Right atrium auricular region (tissue), 2 donors: ENCODE data around the gene APMAP. TPM values are rescaled to one million over a fixed set of nuclear protein-coding genes. Genes with fewer than 3 reads are reported as not detected.

Experiments
- DNase-seq: peaks from one replicate; pipeline ENCODE4 v3.0.0-alpha.2; 2019; ENCODE audit warnings: low spot score
- H3K27ac ChIP-seq, 2 donors: fragments of 200-600 bp; sonication (generic); 1 replicate in 1 of 2; 2 replicates in 1 of 2; pipeline ENCODE4 v1.5.1; 2016 to 2019
- H3K27me3 ChIP-seq, 2 donors: fragments of 200-600 bp; sonication (generic); one replicate each; pipeline versions ENCODE4 v1.5.1 to v1.6.0; 2017 to 2019
- H3K36me3 ChIP-seq: fragments of 200-600 bp; sonication (generic); one replicate; pipeline ENCODE4 v1.5.1; 2016
- H3K4me1 ChIP-seq, 2 donors: fragments of 200-600 bp; sonication (generic); one replicate each; pipeline versions ENCODE4 v1.5.1 to v1.6.0; 2017 to 2019
- H3K4me3 ChIP-seq, 2 donors: fragments of 200-600 bp; sonication (generic); 1 replicate in 1 of 2; 2 replicates in 1 of 2; pipeline ENCODE4 v1.5.1; 2017 to 2019; ENCODE audit warnings: mild to moderate bottlenecking in 1 of 2, moderate library complexity in 1 of 2
- H3K9me3 ChIP-seq, 2 donors: fragments of 200-600 bp; sonication (generic); one replicate each; pipeline ENCODE4 v1.5.1; 2019
- total RNA-seq, 2 donors: library from RNA; depleted of rRNA; stranded (reverse); fragments of >200 nt; gene quantifications; one replicate each; pipeline ENCODE4 v1.1.0, GENCODE V29; 2016
- TF ChIP-seq, protein P1 (sequence below), 2 donors: fragments of 200-600 bp; sonication (generic); IDR thresholded peaks; one replicate each; pipeline ENCODE4 v1.5.1; 2019; ENCODE audit warnings: antibody characterized with exemption in 2 of 2

The APMAP gene
- total RNA-seq, 2 donors from 2014 or later, result 30.3 to 30.5 TPM

DNA sequence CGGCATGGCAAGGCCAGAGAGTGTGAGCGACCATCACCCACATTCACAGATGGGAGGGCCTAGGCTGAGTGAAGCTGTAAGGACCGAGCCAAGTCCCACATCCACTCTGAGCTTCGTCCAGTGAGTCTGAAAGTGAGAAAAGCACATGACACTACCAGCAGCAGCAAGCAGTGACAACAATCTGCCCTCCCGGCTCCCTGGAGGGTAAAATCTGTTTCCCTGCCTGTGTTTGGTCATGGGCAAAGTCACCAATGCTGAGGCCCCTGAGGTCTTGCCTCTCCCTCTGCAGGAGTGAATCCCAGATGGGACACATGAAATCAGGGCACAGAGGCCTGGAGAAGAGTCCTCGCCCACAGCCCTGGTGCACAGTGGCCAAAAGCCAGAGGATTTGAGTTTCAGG, 49.9 kb downstream of the APMAP start:
- Histone ChIP-seq H3K9me3 (peaks cover 0 to 16% of the 10 kb centered on the region in 2 donors), H3K36me3 (no peaks in the 10 kb centered on the region), H3K4me3 (no peak overlapping the region), H3K4me1 (no peaks in the 10 kb centered on the region), H3K27ac (no peak overlapping the region), H3K27me3 (no peaks in the 10 kb centered on the region)
- TF ChIP-seq, protein P1, sequence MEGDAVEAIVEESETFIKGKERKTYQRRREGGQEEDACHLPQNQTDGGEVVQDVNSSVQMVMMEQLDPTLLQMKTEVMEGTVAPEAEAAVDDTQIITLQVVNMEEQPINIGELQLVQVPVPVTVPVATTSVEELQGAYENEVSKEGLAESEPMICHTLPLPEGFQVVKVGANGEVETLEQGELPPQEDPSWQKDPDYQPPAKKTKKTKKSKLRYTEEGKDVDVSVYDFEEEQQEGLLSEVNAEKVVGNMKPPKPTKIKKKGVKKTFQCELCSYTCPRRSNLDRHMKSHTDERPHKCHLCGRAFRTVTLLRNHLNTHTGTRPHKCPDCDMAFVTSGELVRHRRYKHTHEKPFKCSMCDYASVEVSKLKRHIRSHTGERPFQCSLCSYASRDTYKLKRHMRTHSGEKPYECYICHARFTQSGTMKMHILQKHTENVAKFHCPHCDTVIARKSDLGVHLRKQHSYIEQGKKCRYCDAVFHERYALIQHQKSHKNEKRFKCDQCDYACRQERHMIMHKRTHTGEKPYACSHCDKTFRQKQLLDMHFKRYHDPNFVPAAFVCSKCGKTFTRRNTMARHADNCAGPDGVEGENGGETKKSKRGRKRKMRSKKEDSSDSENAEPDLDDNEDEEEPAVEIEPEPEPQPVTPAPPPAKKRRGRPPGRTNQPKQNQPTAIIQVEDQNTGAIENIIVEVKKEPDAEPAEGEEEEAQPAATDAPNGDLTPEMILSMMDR (IDR thresholded peaks at IDR 0.05), result no peak
- DNase-seq, result no peak

DNA sequence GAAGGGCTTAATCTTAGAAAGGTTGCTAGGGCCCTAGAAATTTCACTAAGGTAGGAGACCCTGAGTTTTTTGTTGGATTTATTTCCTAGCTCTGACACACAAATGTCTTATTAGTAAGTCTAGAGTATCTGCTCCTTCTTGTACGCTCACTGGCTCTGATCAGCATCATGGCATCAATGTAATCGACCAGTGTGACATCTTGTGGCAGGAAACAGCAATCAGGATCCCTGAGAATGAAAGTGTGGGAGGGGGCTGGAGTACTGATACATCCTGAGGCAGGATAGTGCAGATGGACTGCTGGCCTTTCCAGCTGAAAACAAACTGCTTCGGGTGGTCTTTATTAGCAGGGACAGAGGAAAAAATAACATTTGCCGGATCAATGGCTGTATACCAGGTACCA, 53.5 kb downstream of the APMAP start:
- Histone ChIP-seq H3K27me3 (no peaks in the 10 kb centered on the region), H3K27ac (no peak overlapping the region), H3K4me1 (no peaks in the 10 kb centered on the region), H3K4me3 (no peak overlapping the region), H3K36me3 (no peaks in the 10 kb centered on the region), H3K9me3 (no peaks in the 10 kb centered on the region)
- DNase-seq, result no peak
- TF ChIP-seq, protein P1 (IDR thresholded peaks at IDR 0.05), result no peak

DNA sequence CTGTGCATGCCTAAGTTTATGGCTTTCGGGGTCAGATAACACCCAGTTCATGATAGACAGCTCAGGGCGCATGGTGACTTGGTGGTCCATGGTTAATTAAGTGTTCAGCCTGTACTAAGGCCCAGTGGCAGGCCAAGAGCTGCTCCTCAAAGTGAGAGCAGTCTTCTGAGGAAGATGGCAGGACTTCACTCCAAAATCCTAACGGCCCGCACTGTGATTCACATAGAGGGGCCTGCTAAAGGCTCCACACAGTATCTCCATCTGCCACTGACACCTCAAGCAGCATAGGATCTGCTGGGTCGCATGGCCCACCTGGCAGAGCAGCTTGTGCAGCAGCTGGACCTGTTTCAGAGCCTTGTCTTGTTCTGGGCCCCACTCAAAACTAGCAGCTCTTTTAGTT, 54.1 kb downstream of the APMAP start:
- no peak overlapping the region for H3K27ac ChIP-seq
- no peak for DNase-seq
- H3K4me3 ChIP-seq, result no peak overlapping the region
- H3K4me1 ChIP-seq, result no peaks in the 10 kb centered on the region
- TF ChIP-seq, protein P1 (IDR thresholded peaks at IDR 0.05), result no peak
- no peaks in the 10 kb centered on the region for H3K9me3 ChIP-seq
- no peaks in the 10 kb centered on the region for H3K27me3 ChIP-seq
- no peaks in the 10 kb centered on the region for H3K36me3 ChIP-seq

DNA sequence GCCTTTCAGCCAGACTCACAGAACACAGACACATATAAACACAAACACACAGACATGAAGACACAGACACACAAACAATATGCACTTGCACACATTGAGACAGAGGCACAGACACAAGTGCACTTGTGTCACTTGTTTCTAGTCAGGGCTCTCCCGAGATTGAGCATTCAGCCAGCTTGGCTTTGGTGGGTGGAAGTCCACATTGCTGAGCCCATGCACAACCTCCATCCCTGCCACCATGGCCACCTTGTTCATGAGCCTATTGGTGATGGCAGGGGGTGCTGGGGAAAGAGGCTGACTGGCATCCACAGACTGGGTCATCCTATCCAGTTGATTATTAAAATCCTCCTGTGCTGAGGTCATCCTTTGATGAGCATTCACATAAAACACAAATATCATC, 55.0 kb downstream of the APMAP start:
- no peaks in the 10 kb centered on the region for H3K9me3 ChIP-seq
- TF ChIP-seq, protein P1 (IDR thresholded peaks at IDR 0.05), result no peak
- no peaks in the 10 kb centered on the region for H3K27me3 ChIP-seq
- no peak overlapping the region for H3K4me3 ChIP-seq
- no peak for DNase-seq
- no peak overlapping the region for H3K27ac ChIP-seq
- H3K4me1 ChIP-seq, result no peaks in the 10 kb centered on the region
- H3K36me3 ChIP-seq, result no peaks in the 10 kb centered on the region

DNA sequence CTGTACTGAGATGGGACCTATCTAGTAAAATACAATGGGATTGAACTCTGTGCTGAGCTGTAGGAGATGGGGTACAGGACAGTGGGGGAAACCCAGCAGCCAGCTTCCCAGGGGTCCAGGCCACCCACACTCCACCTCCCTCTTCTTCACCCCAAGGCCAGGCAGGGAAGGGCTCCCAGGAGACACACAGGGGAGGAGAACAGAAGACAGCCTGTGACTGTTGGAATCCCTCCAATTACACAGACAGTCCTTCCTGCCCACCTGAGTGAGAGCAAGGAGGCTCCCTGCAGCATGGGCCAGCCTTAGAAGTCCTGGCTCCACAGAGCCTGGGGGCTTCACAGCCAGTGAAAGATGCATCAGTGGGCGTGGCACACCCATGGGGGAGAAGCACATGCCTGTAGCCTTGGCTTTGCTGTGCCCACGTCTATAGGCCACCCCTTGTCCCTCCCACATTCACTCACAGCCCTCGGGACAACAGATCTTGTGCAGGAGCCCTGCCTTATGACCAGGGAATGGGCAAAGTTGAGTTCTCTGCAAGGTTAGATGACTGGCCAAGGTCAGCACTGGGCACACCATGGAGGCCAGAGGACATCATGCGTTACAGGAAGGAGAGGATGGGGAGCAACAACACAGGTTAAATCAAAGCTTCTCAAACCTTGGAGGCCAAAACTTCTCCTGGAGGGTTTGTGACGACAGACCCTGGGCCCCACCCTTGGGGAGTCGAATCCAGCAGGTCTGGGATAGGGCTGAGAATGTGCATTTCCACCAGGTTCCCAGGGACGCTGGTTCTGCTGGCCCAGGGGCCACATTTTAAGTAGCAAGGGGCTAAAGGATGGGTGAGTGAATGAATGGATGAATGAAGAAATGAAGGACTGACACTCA, 55.8 kb downstream of the APMAP start:
- Histone ChIP-seq H3K27ac (no peak overlapping the region), H3K4me1 (no peaks in the 10 kb centered on the region), H3K9me3 (no peaks in the 10 kb centered on the region), H3K27me3 (no peaks in the 10 kb centered on the region), H3K36me3 (no peaks in the 10 kb centered on the region), H3K4me3 (no peak overlapping the region)
- no peak for DNase-seq
- TF ChIP-seq, protein P1 (IDR thresholded peaks at IDR 0.05), result no peak
